B cell (primary cell): ENCODE measurements around the gene DNAAF1.

ENCODE experiments used
- CTCF ChIP-seq: fragments of 200-600 bp; IDR thresholded peaks from one replicate; pipeline ENCODE4 v1.8.0; 2022; ENCODE audit warnings: antibody characterized with exemption, mild to moderate bottlenecking
- EZH2 ChIP-seq: IDR thresholded peaks from 2 replicates; pipeline ENCODE4 v1.6.1; 2012; ENCODE audit warnings: borderline replicate concordance, low read depth, mild to moderate bottlenecking, moderate library complexity, low read length; ENCODE audit not compliant: insufficient read depth, poor library complexity, severe bottlenecking

GRCh38 chr16:84191466-84191865 lies 46.4 kb downstream of the DNAAF1 start:
- TF ChIP-seq CTCF (no peak), EZH2 (no peak)
